NCI-H1105 treated with DMSO at 0.1 percent for 48 hours (cell line): ENCODE results near the gene WFS1.
A peak's percentile ranks its signal among the peaks of the same experiment; 100 is the strongest.

Experiments
- DNase-seq: peaks from one replicate; lab custom pipeline; 2025; lab: John Stamatoyannopoulos, UW

Gene WFS1

DNA sequence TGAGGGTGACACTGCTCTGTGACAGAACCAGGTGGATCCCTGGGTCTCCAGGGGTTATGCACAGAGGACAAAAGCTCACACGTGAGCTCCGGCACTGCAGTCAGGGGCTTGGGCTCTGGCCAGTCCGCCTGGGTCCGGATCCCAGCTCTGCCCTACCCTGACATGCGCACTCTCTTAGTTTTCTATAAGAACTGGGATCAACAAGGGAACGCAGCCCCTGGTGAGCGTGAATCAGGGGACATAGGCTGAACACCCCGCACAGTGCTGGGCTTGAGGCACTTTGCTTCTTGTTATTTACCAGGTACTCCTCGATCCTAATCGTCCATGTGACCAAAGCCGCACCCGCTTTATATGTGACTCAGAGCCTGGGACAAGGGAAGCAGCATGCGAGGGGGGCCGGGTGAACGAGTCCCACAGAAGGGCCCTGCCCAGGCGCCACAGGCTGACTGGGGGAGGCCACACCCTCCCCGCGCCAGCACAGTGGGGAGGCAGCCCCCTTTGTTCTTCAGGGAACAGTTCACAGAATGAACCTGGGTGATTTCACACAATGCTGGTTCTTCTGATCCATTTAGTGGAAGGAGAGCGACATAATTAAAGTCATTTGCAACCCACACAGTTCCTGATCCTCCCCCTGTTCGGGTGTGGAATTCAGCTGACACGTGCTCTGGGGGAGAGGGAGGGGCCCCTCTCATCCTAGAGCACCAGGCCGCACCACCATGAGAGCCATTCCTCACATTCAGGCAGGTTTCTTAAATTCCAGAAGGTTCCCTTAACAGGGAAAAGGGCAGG lies 55.5 kb downstream of the WFS1 start:
- no peak for DNase-seq

DNA sequence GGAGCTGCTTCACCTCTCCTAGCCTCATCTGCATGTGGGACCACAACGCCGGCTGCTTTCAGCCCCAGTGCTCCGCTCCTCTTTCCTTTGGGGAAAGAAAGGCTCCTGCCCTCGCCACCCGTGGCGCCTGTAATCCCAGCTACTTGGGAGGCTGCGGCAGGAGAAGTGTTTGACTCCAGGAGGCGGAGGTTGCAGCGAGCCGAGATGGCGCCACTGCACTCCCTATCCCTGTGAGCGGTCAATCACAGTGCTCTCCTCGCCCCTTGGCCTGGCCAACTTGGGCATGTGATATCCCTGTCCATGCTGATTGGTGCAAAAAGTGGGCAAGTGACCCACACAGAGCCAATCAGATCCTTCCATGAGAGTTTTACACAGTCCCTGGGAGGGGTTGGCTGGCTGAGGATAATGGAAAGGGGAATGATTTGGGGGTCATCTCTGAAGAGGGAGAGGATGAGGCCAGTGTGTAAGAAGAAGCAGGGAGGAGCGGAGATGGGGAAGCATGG lies 56.2 kb downstream of the WFS1 start:
- no peak for DNase-seq

DNA sequence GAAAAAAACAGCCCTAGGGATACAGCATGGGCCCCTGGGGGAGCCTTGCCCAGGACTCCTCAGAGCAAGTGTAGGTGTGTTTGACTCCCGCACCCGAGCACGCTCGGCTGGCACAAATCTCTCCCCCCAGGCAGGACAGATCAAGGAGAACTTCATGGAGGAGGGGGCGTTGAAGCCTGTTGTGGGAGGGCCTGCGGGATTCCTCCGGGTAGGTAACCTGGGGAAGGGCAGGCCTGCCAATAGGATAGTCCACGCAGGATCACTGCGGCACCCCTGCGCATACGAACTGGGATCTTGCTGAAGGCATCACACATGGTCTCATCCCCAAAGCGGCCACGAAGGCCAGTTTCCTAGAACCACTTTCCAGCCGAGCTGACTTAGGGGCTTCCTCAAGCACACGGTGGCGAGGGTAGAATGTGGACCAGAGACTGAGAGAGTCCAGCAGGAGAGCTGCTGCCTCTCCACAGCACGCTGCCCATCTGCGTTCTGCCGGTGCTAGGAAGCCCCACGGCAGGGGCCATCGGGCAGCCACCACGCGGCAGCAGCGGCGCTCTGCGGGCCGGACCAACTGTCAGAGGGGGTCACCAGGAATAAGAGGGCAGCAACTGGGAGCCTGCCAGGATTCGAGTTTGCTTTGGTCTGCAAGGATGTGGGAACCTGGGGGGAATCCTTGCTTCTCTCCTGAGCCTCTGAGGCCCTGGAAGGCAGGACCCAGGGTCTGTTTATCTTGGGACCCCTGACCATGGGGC lies 56.8 kb downstream of the WFS1 start:
- DNase-seq: no peak

GRCh38 chr4:6327220-6327917 lies 57.7 kb downstream of the WFS1 start:
- peak; percentile 28 for DNase-seq

- DNase-seq: no peak
These were observed 58.9 kb downstream of the WFS1 start for GRCh38 chr4:6328526-6328925.

DNA sequence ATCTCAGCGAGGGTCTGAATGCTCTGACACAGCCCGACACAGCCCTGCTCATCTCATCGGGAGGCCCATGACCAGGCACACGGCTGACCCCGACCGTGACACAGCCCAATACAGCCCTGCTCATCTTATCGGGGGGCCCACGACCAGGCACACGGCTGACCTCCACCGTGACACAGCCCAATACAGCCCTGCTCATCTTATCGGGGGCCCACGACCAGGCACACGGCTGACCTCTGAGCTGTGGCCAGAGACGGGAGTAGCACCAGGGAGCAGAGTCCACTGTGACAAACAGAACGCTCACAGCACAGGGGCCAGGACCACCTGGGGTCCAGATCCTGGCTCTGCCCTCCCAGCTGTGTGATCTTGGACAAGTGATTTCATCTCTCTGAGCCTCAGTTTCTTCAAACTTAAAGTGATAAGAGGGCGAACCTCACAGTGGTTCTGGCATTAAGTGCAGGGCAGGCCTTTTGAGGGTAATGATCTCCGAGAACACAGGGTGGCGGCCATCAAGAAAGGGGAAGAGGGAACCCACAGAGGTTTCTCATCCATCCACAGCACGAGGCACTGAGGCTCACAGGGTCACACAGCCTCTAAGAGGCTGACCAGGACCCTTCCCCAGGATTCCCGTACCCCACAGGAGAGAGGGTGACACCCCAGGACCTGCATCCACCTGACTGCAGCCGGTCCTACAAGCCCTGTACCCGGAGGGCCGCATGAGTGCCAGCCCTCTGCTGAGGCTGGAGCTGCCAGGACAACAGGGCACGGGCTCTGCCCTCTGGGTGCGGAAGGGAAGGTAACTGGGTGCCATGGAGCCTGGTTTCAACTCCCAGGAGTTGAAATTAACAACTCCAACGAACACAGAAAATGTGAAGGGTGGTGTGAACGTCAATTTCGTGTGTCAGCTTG lies 60.1 kb downstream of the WFS1 start:
- DNase-seq: no peak

GRCh38 chr4:6330384-6330767 lies 60.7 kb downstream of the WFS1 start:
- no peak for DNase-seq

DNA sequence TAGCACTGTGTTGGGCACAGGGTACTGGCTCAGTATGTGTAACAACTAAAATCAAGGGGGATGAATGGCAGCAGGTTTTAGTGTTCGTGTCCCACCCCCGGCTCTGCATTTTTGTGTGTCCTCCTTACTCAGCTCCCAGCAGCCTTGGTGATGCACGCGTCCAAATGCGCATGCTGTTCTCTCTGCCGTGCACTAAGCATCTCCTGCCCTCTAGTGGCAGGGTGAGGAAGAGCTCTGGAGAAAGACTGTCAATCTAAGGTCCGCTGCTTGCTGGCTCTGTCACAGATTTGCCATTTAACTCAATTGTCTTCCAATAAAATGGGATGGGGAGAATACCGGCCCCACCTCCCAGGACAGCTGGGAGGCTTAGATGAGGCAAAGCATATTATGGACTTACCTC lies 61.4 kb downstream of the WFS1 start:
- DNase-seq: no peak

GRCh38 chr4:6331468-6331867 lies 61.8 kb downstream of the WFS1 start:
- no peak for DNase-seq

- DNase-seq: no peak
These were observed 62.5 kb downstream of the WFS1 start for GRCh38 chr4:6332042-6332668.

GRCh38 chr4:6332669-6333050 lies 63.0 kb downstream of the WFS1 start:
- DNase-seq: no peak

DNA sequence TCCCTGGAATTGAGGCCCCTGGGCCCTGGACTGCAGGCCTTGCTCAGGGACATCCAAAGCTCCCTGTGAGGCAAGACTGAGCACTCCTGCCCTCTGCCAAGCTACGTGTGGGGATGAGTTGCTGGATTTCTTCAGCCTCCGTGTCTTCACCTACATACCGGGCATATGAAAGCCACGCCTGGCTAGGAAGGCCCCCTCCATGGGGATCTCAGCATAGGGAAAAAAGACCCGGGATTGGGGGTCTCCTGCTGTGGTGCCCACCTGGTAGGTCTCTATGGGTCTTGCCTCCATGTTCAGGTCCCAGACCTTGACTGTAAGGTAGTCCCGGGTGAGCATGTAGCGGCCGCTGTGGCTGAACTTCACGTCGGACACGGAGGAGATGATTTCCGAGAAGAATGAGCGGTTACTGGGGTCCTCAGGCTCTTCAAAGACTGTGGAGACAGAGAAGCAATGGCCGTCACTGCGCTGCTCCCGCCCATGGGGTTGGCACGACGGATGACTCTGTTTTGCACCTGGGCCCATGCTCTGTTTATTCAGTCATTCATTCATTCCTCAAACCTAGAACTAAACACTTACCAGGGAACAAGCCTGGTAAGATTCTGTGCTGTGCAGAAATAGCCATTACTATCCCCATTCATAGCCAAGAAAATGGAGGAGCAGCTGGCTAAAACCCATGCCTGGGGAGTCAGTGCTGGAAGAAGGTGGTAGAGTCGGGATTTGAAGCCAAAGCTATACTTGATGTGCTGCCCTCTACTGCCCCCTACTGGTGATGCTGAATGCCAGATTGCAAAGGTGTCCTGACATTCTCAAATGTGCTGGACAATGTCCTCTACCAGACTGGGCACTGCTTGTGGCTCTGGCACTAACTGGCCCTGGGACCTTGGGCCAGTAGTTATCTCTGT lies 63.9 kb downstream of the WFS1 start:
- DNase-seq: no peak

- DNase-seq: no peak
These were observed 64.7 kb downstream of the WFS1 start for GRCh38 chr4:6334203-6334887.

DNA sequence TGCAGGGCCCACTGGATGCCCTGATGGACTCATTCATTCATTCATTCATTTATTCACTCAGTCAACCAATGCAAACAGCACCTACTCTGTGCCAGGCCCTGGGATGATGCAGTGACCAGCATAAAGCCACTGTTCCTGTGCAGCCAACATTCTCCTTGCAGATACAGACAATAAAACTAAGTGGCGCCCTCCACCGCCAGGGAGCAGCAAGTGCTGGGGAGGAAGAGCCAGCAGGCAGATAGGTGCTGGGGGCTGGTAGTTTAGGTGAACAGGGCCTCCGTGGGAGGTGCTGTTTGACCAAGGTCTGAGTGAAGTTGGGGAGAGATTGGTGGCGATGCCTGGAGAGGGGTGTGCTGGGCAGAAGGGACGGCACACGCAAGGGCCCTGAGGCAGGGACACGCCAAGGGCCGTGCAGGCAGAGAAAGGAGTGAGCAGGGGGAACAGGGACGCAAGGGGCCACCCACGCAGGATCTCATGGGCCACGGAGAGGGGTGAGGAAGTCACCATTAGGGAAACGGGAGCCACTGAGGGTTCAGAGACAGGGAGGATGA lies 65.5 kb downstream of the WFS1 start:
- DNase-seq: no peak

GRCh38 chr4:6336166-6336565 lies 66.5 kb downstream of the WFS1 start:
- no peak for DNase-seq

- DNase-seq: no peak
These were observed 67.8 kb downstream of the WFS1 start for GRCh38 chr4:6337331-6337935.

DNA sequence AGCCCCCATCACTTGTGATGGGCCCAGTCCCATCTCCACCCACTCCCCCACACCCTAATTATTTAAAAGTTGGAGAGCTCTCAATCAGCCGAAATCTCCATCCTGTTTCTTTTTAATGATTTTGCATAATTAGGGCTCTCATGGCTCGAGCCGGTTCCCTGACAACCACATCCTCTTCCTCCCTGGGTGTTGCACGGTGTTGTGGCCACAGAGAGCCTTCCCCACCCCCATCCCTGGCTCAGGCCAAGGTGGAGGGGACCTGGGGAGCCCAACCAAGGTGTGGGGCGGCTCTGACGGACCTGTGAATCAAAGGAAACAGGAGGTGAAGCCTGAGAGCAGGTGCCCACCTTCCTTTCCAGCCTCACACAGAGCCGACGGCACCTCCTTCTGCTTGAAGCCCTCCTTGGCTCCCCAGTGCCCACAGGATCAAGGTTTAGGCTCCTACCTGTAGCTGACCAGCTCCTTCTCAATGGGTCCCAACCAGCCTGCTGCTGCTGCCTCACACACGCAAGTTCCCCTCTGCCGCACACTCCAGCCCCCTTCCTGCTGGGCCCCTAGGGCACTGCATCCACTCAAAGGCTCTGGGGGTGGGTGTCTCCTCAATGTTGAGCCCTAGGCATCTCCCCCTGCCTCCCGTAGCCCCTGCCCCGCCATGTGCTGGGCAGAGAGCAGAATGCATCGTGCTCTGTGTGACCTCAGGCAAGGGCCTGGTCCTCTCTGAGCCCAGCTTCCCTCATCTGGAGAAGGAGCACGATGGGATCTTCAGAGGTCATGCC lies 68.7 kb downstream of the WFS1 start:
- DNase-seq: no peak
